Measurements from ENCODE around the gene ZNF846. TPM values are rescaled to one million over a fixed set of nuclear protein-coding genes. Genes with fewer than 3 reads are reported as not detected.
A peak's percentile ranks its signal among the peaks of the same experiment; 100 is the strongest.

The ZNF846 gene
- total RNA-seq, 1 experiment from 2014 or later: 11.2 TPM

DNA sequence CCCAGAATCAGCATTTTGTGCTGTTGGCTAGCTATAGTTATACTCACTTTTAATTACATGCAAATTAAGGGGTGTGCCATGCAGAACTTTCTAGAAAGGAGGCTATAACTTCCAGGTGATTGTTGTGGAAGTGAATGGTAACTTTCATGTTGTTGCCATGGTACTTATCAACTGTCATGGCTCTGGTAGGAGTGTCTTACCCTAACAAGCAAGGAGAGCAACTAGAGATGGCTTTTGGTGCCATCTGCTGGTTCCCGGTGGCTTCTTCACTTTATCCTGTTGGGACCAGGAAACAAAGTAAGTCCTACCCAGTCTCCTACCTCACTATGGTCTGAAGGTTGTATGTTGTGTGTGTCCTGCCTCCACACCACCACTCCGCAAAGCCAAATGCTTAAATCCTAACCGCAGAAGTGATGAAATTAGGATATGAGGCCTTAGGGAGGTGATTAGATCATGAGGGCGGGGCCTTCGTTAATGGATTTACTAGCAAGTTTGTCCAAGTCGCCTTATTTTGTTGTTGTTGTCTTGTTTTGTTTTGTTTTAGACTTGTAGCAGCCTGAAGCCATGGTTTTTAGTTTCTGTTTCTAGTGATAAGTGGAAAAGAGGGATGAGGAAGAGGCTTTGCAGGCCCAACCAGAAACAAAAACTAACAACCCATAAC is 27.7 kb upstream of the ZNF846 start:
- TF ChIP-seq SMAD3 (CRISPR knock-in tag; IDR thresholded peaks at IDR 0.05; ENCODE audit: borderline replicate concordance): no peak
- TF ChIP-seq, protein P1, sequence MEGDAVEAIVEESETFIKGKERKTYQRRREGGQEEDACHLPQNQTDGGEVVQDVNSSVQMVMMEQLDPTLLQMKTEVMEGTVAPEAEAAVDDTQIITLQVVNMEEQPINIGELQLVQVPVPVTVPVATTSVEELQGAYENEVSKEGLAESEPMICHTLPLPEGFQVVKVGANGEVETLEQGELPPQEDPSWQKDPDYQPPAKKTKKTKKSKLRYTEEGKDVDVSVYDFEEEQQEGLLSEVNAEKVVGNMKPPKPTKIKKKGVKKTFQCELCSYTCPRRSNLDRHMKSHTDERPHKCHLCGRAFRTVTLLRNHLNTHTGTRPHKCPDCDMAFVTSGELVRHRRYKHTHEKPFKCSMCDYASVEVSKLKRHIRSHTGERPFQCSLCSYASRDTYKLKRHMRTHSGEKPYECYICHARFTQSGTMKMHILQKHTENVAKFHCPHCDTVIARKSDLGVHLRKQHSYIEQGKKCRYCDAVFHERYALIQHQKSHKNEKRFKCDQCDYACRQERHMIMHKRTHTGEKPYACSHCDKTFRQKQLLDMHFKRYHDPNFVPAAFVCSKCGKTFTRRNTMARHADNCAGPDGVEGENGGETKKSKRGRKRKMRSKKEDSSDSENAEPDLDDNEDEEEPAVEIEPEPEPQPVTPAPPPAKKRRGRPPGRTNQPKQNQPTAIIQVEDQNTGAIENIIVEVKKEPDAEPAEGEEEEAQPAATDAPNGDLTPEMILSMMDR (IDR thresholded peaks at IDR 0.05): peak; percentile 62
- TF ChIP-seq KAT7 (CRISPR knock-in tag; IDR thresholded peaks at IDR 0.05; ENCODE audit: borderline replicate concordance): no peak
- TF ChIP-seq JAZF1 (CRISPR knock-in tag; IDR thresholded peaks at IDR 0.05): no peak
- no peaks in the 10 kb centered on the region for H3K9me3 Mint-ChIP-seq
- peak; percentile 87 for DNase-seq (ENCODE audit: low spot score)
- ChIA-PET CTCF (interaction anchor here (0.6 to 1.7 kb wide), 4 partner anchors 39 to 591 kb away, joined by 3 to 9 read pairs (median 4); partner anchors contain the start of gene PIN1), POLR2A (no interaction called here)
- peaks cover 17% of the 10 kb centered on the region for H3K4me1 Mint-ChIP-seq
- peak overlapping the region; percentile 53 for H3K27ac Mint-ChIP-seq
- H3K27me3 Mint-ChIP-seq (ENCODE audit: low read depth): no peaks in the 10 kb centered on the region
- H3K36me3 Mint-ChIP-seq: peaks cover 2% of the 10 kb centered on the region; the same call in 1 of the 2 replicates
- H3K4me3 Mint-ChIP-seq: no peak overlapping the region
- ATAC-seq: peak; percentile 24

DNA sequence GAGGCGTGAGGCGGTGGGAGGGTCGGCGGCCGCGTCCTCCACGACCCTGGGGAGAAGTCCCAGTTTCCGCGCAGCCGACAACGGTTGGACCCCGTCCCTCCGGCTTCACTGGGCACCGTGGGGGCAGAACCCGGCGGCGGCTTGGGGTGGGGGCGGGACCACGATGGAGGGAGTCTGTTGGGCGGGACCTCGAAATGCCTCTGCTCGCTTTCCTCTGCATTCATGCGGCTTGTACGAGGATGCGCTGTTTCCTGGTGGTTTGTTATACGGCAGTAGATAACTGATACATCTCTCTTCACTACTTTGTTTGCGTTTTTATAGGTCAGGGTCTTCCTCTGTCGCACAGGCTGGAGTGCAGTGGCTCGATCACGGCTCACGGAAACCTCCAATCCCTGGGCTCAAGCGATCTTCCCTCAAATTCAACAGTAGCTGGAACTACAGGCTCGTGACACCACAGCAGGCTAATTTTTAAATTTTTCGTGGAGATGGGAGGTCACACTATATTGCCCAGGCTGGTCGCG is 24.6 kb upstream of the ZNF846 start:
- 0 out of 2 replicates have a peak, but pooled peaks have one; percentile 9 for TF ChIP-seq NR3C1 (CRISPR knock-in tag; conservative IDR thresholded peaks at IDR 0.05; ENCODE audit: low read depth)
- 0 out of 2 replicates have a peak, but pooled peaks have one; percentile 8 for TF ChIP-seq ELF4 (CRISPR knock-in tag; IDR thresholded peaks at IDR 0.05; ENCODE audit: low read depth)
- 0 out of 2 replicates have a peak, but pooled peaks have one; percentile 1 for TF ChIP-seq TEAD1 (CRISPR knock-in tag; IDR thresholded peaks at IDR 0.05)
- TF ChIP-seq, protein P2, sequence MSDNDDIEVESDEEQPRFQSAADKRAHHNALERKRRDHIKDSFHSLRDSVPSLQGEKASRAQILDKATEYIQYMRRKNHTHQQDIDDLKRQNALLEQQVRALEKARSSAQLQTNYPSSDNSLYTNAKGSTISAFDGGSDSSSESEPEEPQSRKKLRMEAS (CRISPR knock-in tag; IDR thresholded peaks at IDR 0.05): peak; percentile 68; the same call in 1 of the 2 replicates
- TF ChIP-seq, protein P3, sequence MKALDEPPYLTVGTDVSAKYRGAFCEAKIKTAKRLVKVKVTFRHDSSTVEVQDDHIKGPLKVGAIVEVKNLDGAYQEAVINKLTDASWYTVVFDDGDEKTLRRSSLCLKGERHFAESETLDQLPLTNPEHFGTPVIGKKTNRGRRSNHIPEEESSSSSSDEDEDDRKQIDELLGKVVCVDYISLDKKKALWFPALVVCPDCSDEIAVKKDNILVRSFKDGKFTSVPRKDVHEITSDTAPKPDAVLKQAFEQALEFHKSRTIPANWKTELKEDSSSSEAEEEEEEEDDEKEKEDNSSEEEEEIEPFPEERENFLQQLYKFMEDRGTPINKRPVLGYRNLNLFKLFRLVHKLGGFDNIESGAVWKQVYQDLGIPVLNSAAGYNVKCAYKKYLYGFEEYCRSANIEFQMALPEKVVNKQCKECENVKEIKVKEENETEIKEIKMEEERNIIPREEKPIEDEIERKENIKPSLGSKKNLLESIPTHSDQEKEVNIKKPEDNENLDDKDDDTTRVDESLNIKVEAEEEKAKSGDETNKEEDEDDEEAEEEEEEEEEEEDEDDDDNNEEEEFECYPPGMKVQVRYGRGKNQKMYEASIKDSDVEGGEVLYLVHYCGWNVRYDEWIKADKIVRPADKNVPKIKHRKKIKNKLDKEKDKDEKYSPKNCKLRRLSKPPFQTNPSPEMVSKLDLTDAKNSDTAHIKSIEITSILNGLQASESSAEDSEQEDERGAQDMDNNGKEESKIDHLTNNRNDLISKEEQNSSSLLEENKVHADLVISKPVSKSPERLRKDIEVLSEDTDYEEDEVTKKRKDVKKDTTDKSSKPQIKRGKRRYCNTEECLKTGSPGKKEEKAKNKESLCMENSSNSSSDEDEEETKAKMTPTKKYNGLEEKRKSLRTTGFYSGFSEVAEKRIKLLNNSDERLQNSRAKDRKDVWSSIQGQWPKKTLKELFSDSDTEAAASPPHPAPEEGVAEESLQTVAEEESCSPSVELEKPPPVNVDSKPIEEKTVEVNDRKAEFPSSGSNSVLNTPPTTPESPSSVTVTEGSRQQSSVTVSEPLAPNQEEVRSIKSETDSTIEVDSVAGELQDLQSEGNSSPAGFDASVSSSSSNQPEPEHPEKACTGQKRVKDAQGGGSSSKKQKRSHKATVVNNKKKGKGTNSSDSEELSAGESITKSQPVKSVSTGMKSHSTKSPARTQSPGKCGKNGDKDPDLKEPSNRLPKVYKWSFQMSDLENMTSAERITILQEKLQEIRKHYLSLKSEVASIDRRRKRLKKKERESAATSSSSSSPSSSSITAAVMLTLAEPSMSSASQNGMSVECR (CRISPR knock-in tag; IDR thresholded peaks at IDR 0.05; ENCODE audit: borderline replicate concordance): no peak
- TF ChIP-seq ETV6 (CRISPR knock-in tag; IDR thresholded peaks at IDR 0.05): no peak
- TF ChIP-seq SMAD3 (CRISPR knock-in tag; IDR thresholded peaks at IDR 0.05; ENCODE audit: borderline replicate concordance): 0 out of 2 replicates have a peak, but pooled peaks have one; percentile 11
- TF ChIP-seq RELA (CRISPR knock-in tag; IDR thresholded peaks at IDR 0.05; ENCODE audit: borderline replicate concordance): 0 out of 2 replicates have a peak, but pooled peaks have one; percentile 10
- 0 out of 2 replicates have a peak, but pooled peaks have one; percentile 1 for TF ChIP-seq CREM (CRISPR knock-in tag; IDR thresholded peaks at IDR 0.05)
- no peak for TF ChIP-seq GTF2I (CRISPR knock-in tag; conservative IDR thresholded peaks at IDR 0.05)
- no peak for TF ChIP-seq EMX1 (CRISPR knock-in tag; IDR thresholded peaks at IDR 0.05)
- 0 out of 2 replicates have a peak, but pooled peaks have one; percentile 29 for TF ChIP-seq JUN (CRISPR knock-in tag; IDR thresholded peaks at IDR 0.05)
- TF ChIP-seq, protein P4, sequence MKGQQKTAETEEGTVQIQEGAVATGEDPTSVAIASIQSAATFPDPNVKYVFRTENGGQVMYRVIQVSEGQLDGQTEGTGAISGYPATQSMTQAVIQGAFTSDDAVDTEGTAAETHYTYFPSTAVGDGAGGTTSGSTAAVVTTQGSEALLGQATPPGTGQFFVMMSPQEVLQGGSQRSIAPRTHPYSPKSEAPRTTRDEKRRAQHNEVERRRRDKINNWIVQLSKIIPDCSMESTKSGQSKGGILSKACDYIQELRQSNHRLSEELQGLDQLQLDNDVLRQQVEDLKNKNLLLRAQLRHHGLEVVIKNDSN (CRISPR knock-in tag; IDR thresholded peaks at IDR 0.05): no peak
- TF ChIP-seq, protein P5, sequence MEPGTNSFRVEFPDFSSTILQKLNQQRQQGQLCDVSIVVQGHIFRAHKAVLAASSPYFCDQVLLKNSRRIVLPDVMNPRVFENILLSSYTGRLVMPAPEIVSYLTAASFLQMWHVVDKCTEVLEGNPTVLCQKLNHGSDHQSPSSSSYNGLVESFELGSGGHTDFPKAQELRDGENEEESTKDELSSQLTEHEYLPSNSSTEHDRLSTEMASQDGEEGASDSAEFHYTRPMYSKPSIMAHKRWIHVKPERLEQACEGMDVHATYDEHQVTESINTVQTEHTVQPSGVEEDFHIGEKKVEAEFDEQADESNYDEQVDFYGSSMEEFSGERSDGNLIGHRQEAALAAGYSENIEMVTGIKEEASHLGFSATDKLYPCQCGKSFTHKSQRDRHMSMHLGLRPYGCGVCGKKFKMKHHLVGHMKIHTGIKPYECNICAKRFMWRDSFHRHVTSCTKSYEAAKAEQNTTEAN (CRISPR knock-in tag; IDR thresholded peaks at IDR 0.05): 0 out of 2 replicates have a peak, but pooled peaks have one; percentile 24
- TF ChIP-seq TP53 (CRISPR knock-in tag; IDR thresholded peaks at IDR 0.05): 0 out of 2 replicates have a peak, but pooled peaks have one; percentile 28
- TF ChIP-seq KAT7 (CRISPR knock-in tag; IDR thresholded peaks at IDR 0.05; ENCODE audit: borderline replicate concordance): no peak
- TF ChIP-seq, protein P6, sequence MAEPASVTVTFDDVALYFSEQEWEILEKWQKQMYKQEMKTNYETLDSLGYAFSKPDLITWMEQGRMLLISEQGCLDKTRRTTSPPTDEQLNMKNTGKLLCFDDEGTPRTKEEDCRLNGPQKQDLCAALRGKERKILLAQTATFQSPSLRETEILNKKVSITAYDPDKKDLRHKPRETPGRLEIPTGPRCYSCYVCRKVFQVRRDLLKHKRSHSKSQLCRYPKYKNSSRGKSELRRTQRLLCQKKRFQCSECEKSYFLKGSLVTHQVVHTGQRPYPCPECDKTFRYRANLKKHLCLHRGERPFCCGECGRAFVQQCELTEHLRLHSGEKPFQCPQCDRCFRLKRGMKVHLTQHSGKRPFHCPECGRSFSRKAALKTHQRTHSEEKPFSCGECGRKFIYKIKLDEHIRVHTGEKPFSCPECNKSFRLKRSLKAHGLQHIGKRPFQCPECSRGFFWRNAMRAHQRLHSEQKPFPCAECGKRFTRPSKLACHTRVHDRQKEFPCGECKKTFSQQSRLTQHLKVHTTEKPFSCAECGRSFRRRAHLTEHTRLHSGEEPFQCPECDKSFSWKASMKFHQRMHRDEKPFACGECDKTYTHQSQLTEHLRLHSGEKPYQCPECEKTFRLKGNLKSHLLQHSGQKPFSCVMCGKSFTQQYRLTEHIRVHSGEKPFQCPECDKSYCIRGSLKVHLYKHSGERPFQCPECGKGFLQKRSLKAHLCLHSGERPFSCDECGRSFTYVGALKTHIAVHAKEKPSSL (CRISPR knock-in tag; conservative IDR thresholded peaks at IDR 0.05): no peak
- TF ChIP-seq NFE2L1 (CRISPR knock-in tag; IDR thresholded peaks at IDR 0.05): no peak
- 0 out of 2 replicates have a peak, but pooled peaks have one; percentile 6 for TF ChIP-seq ZNF317 (CRISPR knock-in tag; IDR thresholded peaks at IDR 0.05; ENCODE audit: borderline replicate concordance, low read depth)
- Mint-ChIP-seq H3K27ac (peak overlapping the region; percentile 96), H3K9me3 (no peaks in the 10 kb centered on the region), H3K4me3 (peak overlapping the region; percentile 91), H3K27me3 (ENCODE audit: low read depth) (no peaks in the 10 kb centered on the region), H3K36me3 (peaks cover 2% of the 10 kb centered on the region; the same call in 1 of the 2 replicates), H3K4me1 (peaks cover 39% of the 10 kb centered on the region)
- ChIA-PET CTCF (interaction anchor here (0.7 to 2.0 kb wide), 4 partner anchors 160 to 296 kb away, joined by 3 to 6 read pairs (median 3); no protein-coding TSS in a partner anchor), POLR2A (interaction anchor here (0.8 to 1.0 kb wide), 3 partner anchors 25 to 168 kb away, joined by 3 to 6 read pairs (median 5); partner anchors contain the start of gene FBXL12)
- DNase-seq (ENCODE audit: low spot score) (no peak), ATAC-seq (peak; percentile 1)

All from WTC11 (cell line).